Astrocyte (in vitro differentiated cells and primary cell): ENCODE data around the gene RPA3.

Experiments used
- EZH2 ChIP-seq: IDR thresholded peaks from 2 replicates; pipeline ENCODE4 v1.6.1; 2012; ENCODE audit warnings: mild to moderate bottlenecking, low read length, inconsistent platforms; ENCODE audit not compliant: insufficient read depth
- TF ChIP-seq, protein P1 (sequence below): IDR thresholded peaks from 2 replicates; pipeline ENCODE4 v1.5.1; 2011; ENCODE audit warnings: low read depth, mild to moderate bottlenecking, inconsistent platforms, low read length, moderate library complexity; ENCODE audit not compliant: insufficient read depth

DNA sequence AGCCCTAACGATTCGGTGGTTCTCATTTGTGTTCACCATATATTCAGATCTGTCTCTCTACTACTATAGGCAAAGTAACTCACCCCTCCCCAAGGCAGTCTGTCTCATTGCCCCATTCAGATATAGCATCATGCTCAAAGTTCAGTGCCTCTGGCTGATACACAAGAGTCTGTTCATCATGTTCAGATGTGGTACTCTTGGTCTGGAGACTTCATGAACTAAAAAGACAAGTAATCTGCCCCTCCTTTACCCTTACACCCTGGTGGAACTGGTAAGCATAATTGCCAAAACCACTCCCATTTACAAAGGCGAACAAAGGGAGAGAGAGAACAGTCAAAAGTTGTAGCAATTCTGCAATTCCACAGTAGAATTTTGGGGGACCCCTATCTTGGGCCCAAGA, 47.9 kb downstream of the RPA3 start:
- TF ChIP-seq, protein P1, sequence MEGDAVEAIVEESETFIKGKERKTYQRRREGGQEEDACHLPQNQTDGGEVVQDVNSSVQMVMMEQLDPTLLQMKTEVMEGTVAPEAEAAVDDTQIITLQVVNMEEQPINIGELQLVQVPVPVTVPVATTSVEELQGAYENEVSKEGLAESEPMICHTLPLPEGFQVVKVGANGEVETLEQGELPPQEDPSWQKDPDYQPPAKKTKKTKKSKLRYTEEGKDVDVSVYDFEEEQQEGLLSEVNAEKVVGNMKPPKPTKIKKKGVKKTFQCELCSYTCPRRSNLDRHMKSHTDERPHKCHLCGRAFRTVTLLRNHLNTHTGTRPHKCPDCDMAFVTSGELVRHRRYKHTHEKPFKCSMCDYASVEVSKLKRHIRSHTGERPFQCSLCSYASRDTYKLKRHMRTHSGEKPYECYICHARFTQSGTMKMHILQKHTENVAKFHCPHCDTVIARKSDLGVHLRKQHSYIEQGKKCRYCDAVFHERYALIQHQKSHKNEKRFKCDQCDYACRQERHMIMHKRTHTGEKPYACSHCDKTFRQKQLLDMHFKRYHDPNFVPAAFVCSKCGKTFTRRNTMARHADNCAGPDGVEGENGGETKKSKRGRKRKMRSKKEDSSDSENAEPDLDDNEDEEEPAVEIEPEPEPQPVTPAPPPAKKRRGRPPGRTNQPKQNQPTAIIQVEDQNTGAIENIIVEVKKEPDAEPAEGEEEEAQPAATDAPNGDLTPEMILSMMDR = no peak
- TF ChIP-seq EZH2 = no peak
